Measurements from ENCODE around the gene PIK3R1. TPM values are rescaled to one million over a fixed set of nuclear protein-coding genes. Genes with fewer than 3 reads are reported as not detected.

Gene PIK3R1
- total RNA-seq, 1 donor from 2014 or later, result 89.3 TPM

DNA sequence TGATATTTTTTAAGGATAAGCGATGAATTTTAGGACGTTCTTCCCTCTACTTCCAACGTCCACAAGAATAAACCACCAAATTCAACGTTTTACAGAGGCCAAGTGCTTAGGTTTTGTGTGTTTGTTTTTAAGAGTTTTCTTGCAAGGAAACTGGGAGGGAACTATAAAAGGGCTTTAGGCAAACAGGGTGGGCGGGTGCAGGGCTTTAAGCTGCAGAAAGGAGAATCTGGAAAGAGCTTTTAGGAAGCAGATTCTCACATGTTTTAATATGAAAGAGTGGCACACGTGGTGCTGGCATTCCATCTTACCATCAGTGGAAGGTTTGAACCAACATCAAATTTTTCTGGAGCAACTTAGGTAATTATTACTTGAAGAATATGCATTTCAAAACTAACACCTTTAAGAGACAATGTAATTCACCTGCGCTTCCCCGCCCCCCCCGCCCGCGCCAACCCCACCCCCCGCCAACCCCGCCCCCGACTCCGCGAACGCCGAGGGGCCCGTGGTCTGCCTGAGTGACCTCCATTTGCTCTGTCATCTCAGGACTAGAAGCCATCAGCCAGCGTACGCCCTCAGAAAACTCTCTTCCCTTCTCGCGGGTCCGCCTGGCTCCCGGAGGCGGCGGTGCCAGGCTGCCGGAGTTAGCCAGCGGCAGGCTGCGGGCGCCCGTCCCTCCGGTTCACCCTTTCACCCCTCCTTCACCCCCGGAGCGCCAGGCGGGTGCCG lies 911 bp upstream of the PIK3R1 start:
- intact Hi-C loops (cut with DNase I), result loop anchor here (2.0 to 5.0 kb wide), 6 partner anchors 22 to 914 kb away; no protein-coding TSS in a partner anchor
- H3K9me3 ChIP-seq, result no peaks in the 10 kb centered on the region
- H3K4me1 ChIP-seq, result peaks cover 0 to 3% of the 10 kb centered on the region in 2 donors
- peak overlapping the region; percentile 96 for H3K27ac ChIP-seq
- DNase-seq (ENCODE audit: low spot score in 2 of 2), result no peak
- no peaks in the 10 kb centered on the region for H3K36me3 ChIP-seq
- TF ChIP-seq, protein P1, sequence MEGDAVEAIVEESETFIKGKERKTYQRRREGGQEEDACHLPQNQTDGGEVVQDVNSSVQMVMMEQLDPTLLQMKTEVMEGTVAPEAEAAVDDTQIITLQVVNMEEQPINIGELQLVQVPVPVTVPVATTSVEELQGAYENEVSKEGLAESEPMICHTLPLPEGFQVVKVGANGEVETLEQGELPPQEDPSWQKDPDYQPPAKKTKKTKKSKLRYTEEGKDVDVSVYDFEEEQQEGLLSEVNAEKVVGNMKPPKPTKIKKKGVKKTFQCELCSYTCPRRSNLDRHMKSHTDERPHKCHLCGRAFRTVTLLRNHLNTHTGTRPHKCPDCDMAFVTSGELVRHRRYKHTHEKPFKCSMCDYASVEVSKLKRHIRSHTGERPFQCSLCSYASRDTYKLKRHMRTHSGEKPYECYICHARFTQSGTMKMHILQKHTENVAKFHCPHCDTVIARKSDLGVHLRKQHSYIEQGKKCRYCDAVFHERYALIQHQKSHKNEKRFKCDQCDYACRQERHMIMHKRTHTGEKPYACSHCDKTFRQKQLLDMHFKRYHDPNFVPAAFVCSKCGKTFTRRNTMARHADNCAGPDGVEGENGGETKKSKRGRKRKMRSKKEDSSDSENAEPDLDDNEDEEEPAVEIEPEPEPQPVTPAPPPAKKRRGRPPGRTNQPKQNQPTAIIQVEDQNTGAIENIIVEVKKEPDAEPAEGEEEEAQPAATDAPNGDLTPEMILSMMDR (IDR thresholded peaks at IDR 0.05), result no peak
- H3K4me3 ChIP-seq, result peak overlapping the region; percentile 91 to 99
- no peaks in the 10 kb centered on the region for H3K27me3 ChIP-seq

GRCh38 chr5:68215898-68216244 lies 315 bp downstream of the PIK3R1 start:
- H3K27me3 ChIP-seq, result no peaks in the 10 kb centered on the region
- no peaks in the 10 kb centered on the region for H3K36me3 ChIP-seq
- intact Hi-C loops (cut with DNase I), result loop anchor here (2.0 to 5.0 kb wide), 6 partner anchors 23 to 915 kb away; no protein-coding TSS in a partner anchor
- peak overlapping the region; percentile 91 to 99 for H3K4me3 ChIP-seq
- H3K27ac ChIP-seq, result peak overlapping the region; percentile 96
- DNase-seq (ENCODE audit: low spot score in 2 of 2), result no peak
- TF ChIP-seq, protein P1 (IDR thresholded peaks at IDR 0.05), result no peak
- no peaks in the 10 kb centered on the region for H3K9me3 ChIP-seq
- peaks cover 0 to 6% of the 10 kb centered on the region in 2 donors for H3K4me1 ChIP-seq

DNA sequence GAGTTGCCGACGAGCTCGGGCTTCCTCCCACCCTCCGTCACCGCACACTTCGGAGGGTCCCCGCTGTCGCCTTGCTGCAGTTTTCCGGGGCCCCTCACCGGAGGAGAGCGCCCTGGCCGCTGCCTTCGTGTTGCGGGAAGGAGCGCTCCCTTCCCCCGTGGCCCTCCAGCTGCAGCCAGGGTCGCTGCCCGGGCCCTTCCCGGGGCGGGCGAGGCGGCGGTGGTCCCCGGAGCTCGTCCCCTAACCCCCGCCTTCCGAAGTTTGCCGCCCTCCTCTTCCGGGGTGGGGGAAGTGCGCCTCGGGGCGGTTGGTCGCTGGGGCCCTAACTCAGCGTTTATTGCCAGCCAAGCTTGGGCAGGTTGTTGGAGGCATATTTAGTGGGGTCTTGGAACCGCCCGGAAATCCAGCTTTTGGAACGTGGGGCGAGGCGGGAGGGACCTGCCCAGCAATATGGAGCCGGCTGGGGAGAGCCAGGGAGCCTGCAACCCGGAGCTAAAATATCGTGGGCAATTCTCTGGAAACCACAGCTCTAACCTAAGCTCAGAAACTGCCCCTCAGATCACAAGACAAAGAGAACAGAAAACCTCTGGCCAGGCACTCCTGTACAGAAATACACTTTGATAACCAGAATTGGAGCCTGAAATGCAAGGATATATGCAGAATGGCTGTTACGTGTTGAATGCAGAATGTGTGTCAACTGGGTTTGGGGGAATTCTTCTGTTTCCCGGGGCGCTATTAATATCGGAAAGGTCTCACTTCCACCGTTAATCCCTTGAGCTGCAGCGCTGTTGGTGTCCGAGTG lies 890 bp downstream of the PIK3R1 start:
- H3K4me3 ChIP-seq, result peak overlapping the region; percentile 91 to 99
- H3K9me3 ChIP-seq, result no peaks in the 10 kb centered on the region
- DNase-seq (ENCODE audit: low spot score in 2 of 2), result peak in 1 of 2 donors; percentile 70
- H3K4me1 ChIP-seq, result peaks cover 0 to 6% of the 10 kb centered on the region in 2 donors
- intact Hi-C loops (cut with DNase I), result loop anchor here (1.0 to 5.0 kb wide), 3 partner anchors 36 to 189 kb away; no protein-coding TSS in a partner anchor
- H3K27me3 ChIP-seq, result no peaks in the 10 kb centered on the region
- TF ChIP-seq, protein P1 (IDR thresholded peaks at IDR 0.05), result no peak
- H3K27ac ChIP-seq, result peak overlapping the region; percentile 96
- no peaks in the 10 kb centered on the region for H3K36me3 ChIP-seq

GRCh38 chr5:68217047-68217355 lies 1.4 kb downstream of the PIK3R1 start:
- no peaks in the 10 kb centered on the region for H3K9me3 ChIP-seq
- intact Hi-C loops (cut with DNase I), result loop anchor here (1.0 to 5.0 kb wide), 3 partner anchors 35 to 190 kb away; no protein-coding TSS in a partner anchor
- no peaks in the 10 kb centered on the region for H3K36me3 ChIP-seq
- TF ChIP-seq, protein P1 (IDR thresholded peaks at IDR 0.05), result no peak
- no peak for DNase-seq (ENCODE audit: low spot score in 2 of 2)
- H3K4me1 ChIP-seq, result peaks cover 0 to 6% of the 10 kb centered on the region in 2 donors
- H3K27ac ChIP-seq, result peak overlapping the region; percentile 96
- no peaks in the 10 kb centered on the region for H3K27me3 ChIP-seq
- H3K4me3 ChIP-seq, result peak overlapping the region; percentile 91 to 99

GRCh38 chr5:68217528-68217927 lies 2.0 kb downstream of the PIK3R1 start:
- TF ChIP-seq, protein P1 (IDR thresholded peaks at IDR 0.05), result no peak
- Histone ChIP-seq H3K9me3 (no peaks in the 10 kb centered on the region), H3K4me3 (peak overlapping the region; percentile 91 to 99), H3K27me3 (no peaks in the 10 kb centered on the region), H3K4me1 (peaks cover 0 to 6% of the 10 kb centered on the region in 2 donors), H3K27ac (peak overlapping the region; percentile 96), H3K36me3 (no peaks in the 10 kb centered on the region)
- no peak for DNase-seq (ENCODE audit: low spot score in 2 of 2)
- intact Hi-C loops (cut with DNase I), result loop anchor here (1.0 to 5.0 kb wide), 3 partner anchors 35 to 190 kb away; no protein-coding TSS in a partner anchor

Measured in ascending aorta (tissue), 2 donors.